Measurements from ENCODE around the gene COG2. TPM values are rescaled to one million over a fixed set of nuclear protein-coding genes. Genes with fewer than 3 reads are reported as not detected.

Gene COG2
- total and polyA plus RNA-seq, 2 of the 13 experiments (the other 11 are each of a cell fraction or from before 2014, with no cell fraction given) = 16.8 to 36.3 TPM

GRCh38 chr1:230707732-230708630, 65.7 kb downstream of the COG2 start (continued):
- TF ChIP-seq RBFOX2 (IDR thresholded peaks at IDR 0.05; ENCODE audit: low read depth, low read length) (peak; percentile 75), JUNB (CRISPR knock-in tag; IDR thresholded peaks at IDR 0.05; ENCODE audit: borderline replicate concordance) (no peak), RAD21 (CRISPR knock-in tag; IDR thresholded peaks at IDR 0.05) (no peak), ZBTB49 (CRISPR knock-in tag; IDR thresholded peaks at IDR 0.05; ENCODE audit: borderline replicate concordance) (peak; percentile 13; the same call in 1 of the 2 replicates), AHR (CRISPR knock-in tag; IDR thresholded peaks at IDR 0.05) (no peak), ZNF891 (CRISPR knock-in tag; IDR thresholded peaks at IDR 0.05) (no peak), KAT8 (CRISPR knock-in tag; IDR thresholded peaks at IDR 0.05) (peak; percentile 2; the same call in 1 of the 2 replicates), ZNF33A (CRISPR knock-in tag; IDR thresholded peaks at IDR 0.05; ENCODE audit: borderline replicate concordance) (no peak; the same call in 1 of the 2 replicates), ZBTB2 (CRISPR knock-in tag; IDR thresholded peaks at IDR 0.05; ENCODE audit: low read depth) (no peak), ZNF512B (CRISPR knock-in tag; IDR thresholded peaks at IDR 0.05; ENCODE audit: borderline replicate concordance) (no peak), POGZ (CRISPR knock-in tag; IDR thresholded peaks at IDR 0.05) (0 out of 2 replicates have a peak, but pooled peaks have one; percentile 25), RBM22 (optimal IDR thresholded peaks at IDR 0.05; ENCODE audit: low read length) (no peak), KLF9 (CRISPR knock-in tag; IDR thresholded peaks at IDR 0.05; ENCODE audit: low read depth) (no peak), CHCHD3 (CRISPR knock-in tag; IDR thresholded peaks at IDR 0.05) (0 out of 2 replicates have a peak, but pooled peaks have one; percentile 24), TGIF2 (CRISPR knock-in tag; IDR thresholded peaks at IDR 0.05) (no peak), KDM5A (IDR thresholded peaks at IDR 0.05; ENCODE audit: borderline replicate concordance, low read length) (no peak), TFDP2 (CRISPR knock-in tag; IDR thresholded peaks at IDR 0.05) (no peak), AGO2 (optimal IDR thresholded peaks at IDR 0.05; ENCODE audit: low read depth, low read length) (peak; percentile 13), ZNF629 (CRISPR knock-in tag; conservative IDR thresholded peaks at IDR 0.05) (no peak), KDM5B (CRISPR knock-in tag; IDR thresholded peaks at IDR 0.05; ENCODE audit: borderline replicate concordance) (no peak), ZNF383 (CRISPR knock-in tag; IDR thresholded peaks at IDR 0.05; ENCODE audit: borderline replicate concordance) (no peak), ZNF33B (CRISPR knock-in tag; IDR thresholded peaks at IDR 0.05) (0 out of 2 replicates have a peak, but pooled peaks have one; percentile 11)
